Activated CD8-positive, alpha-beta T cell treated with anti-CD3 and anti-CD28 coated beads for 36 hours (primary cell): ENCODE results near the gene ZNF692. TPM values are rescaled to one million over a fixed set of nuclear protein-coding genes. Genes with fewer than 3 reads are reported as not detected.

Experiments
- ATAC-seq: fragments of 200-7000 bp; cut with Tn5 transposase; one replicate; pipeline ENCODE4 v1.10.0; 2021; ENCODE audit warnings: mild to moderate bottlenecking, moderate library complexity
- CTCF ChIA-PET: fragments of 350-600 bp; sonication (Branson Sonifier 250); formaldehyde crosslinking; loops from one replicate; lab custom pipeline; 2021; ENCODE audit warnings: antibody characterized with exemption; lab: Charles Lee
- POLR2A ChIA-PET: fragments of 350-600 bp; sonication (Branson Sonifier 250); formaldehyde crosslinking; loops from one replicate; lab custom pipeline; 2021; ENCODE audit warnings: antibody characterized with exemption; lab: Charles Lee
- DNase-seq: peaks from one replicate; pipeline ENCODE4 v3.0.0-alpha.2; 2020
- H3K27ac Mint-ChIP-seq: one replicate; pipeline ENCODE4 v1.8.0; 2021; ENCODE audit warnings: mild to moderate bottlenecking, mixed read lengths
- H3K27me3 Mint-ChIP-seq: one replicate; pipeline ENCODE4 v1.8.0; 2021; ENCODE audit warnings: mixed read lengths
- H3K36me3 Mint-ChIP-seq: one replicate; pipeline ENCODE4 v1.8.0; 2021; ENCODE audit warnings: low read depth, mixed read lengths
- H3K4me1 Mint-ChIP-seq: one replicate; pipeline ENCODE4 v1.8.0; 2021; ENCODE audit warnings: low read depth, mixed read lengths
- H3K4me3 Mint-ChIP-seq: one replicate; pipeline ENCODE4 v1.8.0; 2021; ENCODE audit warnings: mild to moderate bottlenecking, moderate library complexity, mixed read lengths
- H3K9me3 Mint-ChIP-seq: one replicate; pipeline ENCODE4 v1.8.0; 2021; ENCODE audit warnings: mixed read lengths
- intact Hi-C: fragments of 100-400 bp; cut with micrococcal nuclease; formaldehyde crosslinking; loops from one replicate; pipeline ENCODE4 v1.10.0; 2022
- total RNA-seq, 2 experiments: library from RNA; stranded (reverse); gene quantifications; one replicate each; pipeline ENCODE4 v1.2.3, GENCODE V29; 2021
- TF ChIP-seq, protein P1 (sequence below): fragments of 200-600 bp; IDR thresholded peaks from one replicate; pipeline ENCODE4 v1.8.0; 2022; ENCODE audit warnings: antibody characterized with exemption, mild to moderate bottlenecking

Gene ZNF692
- total RNA-seq, 2 experiments from 2014 or later = 80.8 to 85.6 TPM

DNA sequence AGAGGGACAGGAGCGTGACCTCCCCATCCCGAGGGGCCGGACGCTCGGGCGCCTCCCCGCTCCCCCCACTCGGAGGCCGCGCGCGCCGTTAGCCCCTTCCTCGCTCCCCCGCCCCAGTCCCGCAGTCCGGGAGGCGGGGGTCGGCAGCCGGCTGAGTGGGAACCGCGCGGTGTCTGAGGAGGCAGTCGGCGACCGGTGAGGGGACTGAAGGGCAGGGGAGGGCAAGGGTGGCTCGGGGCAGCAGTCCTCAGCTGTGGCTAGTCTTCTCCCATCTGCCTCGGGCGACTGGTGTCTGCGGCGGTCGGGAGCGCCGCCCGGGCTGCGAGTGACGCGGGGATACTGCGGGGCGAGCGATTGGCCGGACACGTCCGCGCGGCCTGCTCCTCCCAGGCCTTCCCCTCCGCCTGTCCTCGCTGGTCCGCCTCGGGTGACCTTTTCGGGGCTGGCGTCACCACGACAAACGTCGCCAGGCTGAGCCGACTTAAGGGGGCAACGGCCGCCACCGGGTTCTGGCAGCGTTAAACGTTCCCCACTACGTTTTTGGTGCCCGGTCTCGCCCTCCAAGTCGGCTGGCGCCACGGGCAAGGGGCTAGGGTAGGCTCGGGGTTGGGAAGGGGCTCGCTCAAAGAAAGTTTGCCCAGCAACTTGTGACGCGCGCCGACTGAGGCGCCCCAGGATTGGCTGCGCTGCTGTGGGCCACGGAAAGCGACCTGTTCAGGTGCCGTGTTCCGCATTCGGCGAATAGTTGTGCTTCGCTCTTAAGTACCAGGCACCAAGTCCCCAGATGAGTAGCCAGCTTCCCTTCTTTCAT is 20.3 kb downstream of the ZNF692 start:
- peak; percentile 89 for DNase-seq
- no peaks in the 10 kb centered on the region for H3K9me3 Mint-ChIP-seq
- intact Hi-C loops = loop anchor here (1.0 kb wide), 1 partner anchor 20 kb away; no protein-coding TSS in a partner anchor
- TF ChIP-seq, protein P1, sequence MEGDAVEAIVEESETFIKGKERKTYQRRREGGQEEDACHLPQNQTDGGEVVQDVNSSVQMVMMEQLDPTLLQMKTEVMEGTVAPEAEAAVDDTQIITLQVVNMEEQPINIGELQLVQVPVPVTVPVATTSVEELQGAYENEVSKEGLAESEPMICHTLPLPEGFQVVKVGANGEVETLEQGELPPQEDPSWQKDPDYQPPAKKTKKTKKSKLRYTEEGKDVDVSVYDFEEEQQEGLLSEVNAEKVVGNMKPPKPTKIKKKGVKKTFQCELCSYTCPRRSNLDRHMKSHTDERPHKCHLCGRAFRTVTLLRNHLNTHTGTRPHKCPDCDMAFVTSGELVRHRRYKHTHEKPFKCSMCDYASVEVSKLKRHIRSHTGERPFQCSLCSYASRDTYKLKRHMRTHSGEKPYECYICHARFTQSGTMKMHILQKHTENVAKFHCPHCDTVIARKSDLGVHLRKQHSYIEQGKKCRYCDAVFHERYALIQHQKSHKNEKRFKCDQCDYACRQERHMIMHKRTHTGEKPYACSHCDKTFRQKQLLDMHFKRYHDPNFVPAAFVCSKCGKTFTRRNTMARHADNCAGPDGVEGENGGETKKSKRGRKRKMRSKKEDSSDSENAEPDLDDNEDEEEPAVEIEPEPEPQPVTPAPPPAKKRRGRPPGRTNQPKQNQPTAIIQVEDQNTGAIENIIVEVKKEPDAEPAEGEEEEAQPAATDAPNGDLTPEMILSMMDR = no peak
- peaks cover 20% of the 10 kb centered on the region for H3K4me1 Mint-ChIP-seq
- H3K27ac Mint-ChIP-seq = no peak overlapping the region
- ChIA-PET CTCF (interaction anchor here (1.1 to 5.5 kb wide), 8 partner anchors 11 to 225 kb away, joined by 3 to 56 read pairs (median 4); partner anchors contain the start of genes SH3BP5L and ZNF692), POLR2A (interaction anchor here (0.8 to 5.0 kb wide), 7 partner anchors 8 to 88 kb away, joined by 3 to 45 read pairs (median 6); partner anchors contain the start of genes PGBD2, SH3BP5L and ZNF692)
- H3K4me3 Mint-ChIP-seq = no peak overlapping the region
- ATAC-seq = peak; percentile 67
- H3K27me3 Mint-ChIP-seq = no peaks in the 10 kb centered on the region
- peaks cover 11% of the 10 kb centered on the region for H3K36me3 Mint-ChIP-seq

DNA sequence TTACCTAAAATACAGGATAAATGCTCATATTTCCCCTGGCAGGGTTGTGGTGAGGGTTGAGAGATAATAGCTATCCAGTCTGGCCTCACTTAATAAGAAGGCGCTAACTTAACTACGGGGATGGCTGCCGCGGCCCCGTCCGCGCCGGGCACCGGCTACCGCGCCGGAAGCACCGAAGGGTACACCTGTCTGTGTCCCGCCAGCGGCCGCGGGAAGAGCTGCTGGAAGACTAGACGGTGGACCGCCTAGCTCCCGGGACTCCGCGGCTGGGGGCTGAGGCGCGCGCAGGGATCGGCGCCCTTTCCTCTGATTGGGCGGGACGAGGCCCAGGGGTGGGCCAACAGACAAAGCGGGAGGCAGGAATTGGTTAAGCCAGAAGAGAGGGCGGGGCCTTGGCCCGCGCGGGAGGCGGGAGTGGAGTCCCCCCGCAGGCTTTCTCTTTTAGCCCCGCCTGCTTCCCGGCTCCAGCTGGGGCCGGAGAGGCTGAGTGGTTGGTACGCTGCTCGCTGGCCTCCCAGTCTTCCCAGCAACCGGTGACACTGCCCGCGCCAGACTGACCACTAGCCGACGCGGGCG is 21.0 kb downstream of the ZNF692 start, which contains the start of gene ZNF672:
Gene ZNF672, plus strand, starts transcription at position 444 of the 576 bp plus-strand sequence. CDS start 9,051 bp downstream, outside the sequence.
- DNase-seq (peak; percentile 96), ATAC-seq (peak; percentile 88)
- ChIA-PET CTCF (interaction anchor here (0.8 to 5.5 kb wide), 5 partner anchors 10 to 224 kb away, joined by 3 to 56 read pairs (median 4); partner anchors contain the start of genes SH3BP5L and ZNF692), POLR2A (interaction anchor here (0.7 to 5.0 kb wide), 8 partner anchors 9 to 88 kb away, joined by 3 to 45 read pairs (median 4); partner anchors contain the start of genes SH3BP5L and ZNF692)
- TF ChIP-seq, protein P1 = no peak
- intact Hi-C loops = no loop called here
- Mint-ChIP-seq H3K36me3 (peaks cover 11% of the 10 kb centered on the region), H3K9me3 (no peaks in the 10 kb centered on the region), H3K4me3 (no peak within 1 kb of the TSS), H3K27me3 (peaks cover 2% of the 10 kb centered on the region), H3K4me1 (peaks cover 20% of the 10 kb centered on the region), H3K27ac (no peak within 1 kb of the TSS)

DNA sequence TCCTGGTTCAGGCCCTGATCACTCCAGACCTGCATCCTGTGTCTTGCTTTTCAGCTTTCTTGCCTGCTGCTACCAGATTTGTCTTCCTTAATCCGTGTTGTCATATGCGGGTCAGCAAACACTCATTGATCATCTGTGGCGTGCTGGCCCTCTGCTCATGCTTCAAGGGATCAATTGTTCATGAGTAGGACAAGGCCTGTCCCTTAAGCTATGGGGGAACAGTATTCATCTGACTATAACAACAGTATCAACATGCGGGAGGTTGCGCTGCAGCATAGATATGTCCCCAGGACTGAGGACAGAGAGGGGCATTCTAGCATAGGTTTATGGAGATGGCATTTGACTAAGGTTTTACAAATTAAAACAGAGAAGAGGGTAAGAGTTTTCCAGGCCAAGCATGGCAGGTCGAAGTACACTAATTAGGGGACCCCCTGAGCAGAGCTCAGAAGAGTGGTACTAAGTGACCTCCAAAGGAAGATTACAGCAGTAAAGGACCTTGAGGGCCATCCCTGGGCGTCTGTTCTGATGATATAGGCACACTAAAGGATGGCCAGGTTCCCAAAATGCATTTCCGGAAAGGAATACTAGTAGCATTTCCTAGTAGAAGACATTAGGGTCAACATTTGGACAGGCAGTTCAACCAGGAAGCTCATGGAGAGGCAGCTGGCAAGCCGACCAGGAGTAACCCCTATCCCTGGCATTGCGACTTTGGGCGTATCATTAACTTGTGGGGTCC is 21.7 kb downstream of the ZNF692 start:
- no peak for ATAC-seq
- no peak for DNase-seq
- no peak overlapping the region for H3K4me3 Mint-ChIP-seq
- H3K36me3 Mint-ChIP-seq = peaks cover 11% of the 10 kb centered on the region
- H3K27me3 Mint-ChIP-seq = peaks cover 2% of the 10 kb centered on the region
- H3K9me3 Mint-ChIP-seq = no peaks in the 10 kb centered on the region
- TF ChIP-seq, protein P1 = no peak
- no peak overlapping the region for H3K27ac Mint-ChIP-seq
- ChIA-PET CTCF (interaction anchor here (0.8 to 5.5 kb wide), 5 partner anchors 9 to 224 kb away, joined by 3 to 56 read pairs (median 4); partner anchors contain the start of genes SH3BP5L and ZNF692), POLR2A (interaction anchor here (0.7 to 5.0 kb wide), 7 partner anchors 10 to 89 kb away, joined by 3 to 45 read pairs (median 5); partner anchors contain the start of genes SH3BP5L and ZNF692)
- H3K4me1 Mint-ChIP-seq = peaks cover 20% of the 10 kb centered on the region
- intact Hi-C loops = no loop called here

DNA sequence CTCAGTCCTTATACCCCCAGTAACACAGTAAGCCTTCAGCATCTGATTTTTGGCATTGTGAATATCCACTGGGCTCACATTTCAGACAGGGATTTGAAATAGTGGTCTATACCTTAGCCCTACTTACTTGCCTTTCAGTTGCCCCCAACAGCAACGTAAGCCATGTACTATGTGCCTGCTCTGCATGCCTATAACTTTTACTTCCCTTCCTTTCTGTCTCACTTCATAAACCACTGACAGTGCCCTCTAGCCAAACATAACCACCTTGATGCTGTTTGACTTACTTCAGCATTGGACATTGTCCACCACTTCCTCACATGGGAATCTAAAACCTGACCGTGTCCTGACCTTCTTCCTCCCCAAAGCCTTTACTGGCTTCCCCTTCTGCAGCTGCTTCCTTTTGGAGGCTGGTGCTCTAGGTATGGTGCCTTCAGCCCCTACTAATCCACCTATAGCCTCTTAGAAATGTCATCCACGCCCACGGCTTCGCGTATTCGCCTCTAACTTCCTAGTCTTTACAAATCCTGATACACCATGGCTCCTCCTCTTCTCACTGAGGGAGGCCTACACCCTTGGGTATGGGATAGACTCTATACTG is 24.4 kb downstream of the ZNF692 start:
- ATAC-seq (no peak), DNase-seq (peak; percentile 59)
- no peaks in the 10 kb centered on the region for H3K9me3 Mint-ChIP-seq
- H3K27ac Mint-ChIP-seq = no peak overlapping the region
- TF ChIP-seq, protein P1 = no peak
- POLR2A ChIA-PET = interaction anchor here (1.1 to 1.6 kb wide), 2 partner anchors 20 to 33 kb away, joined by 4 to 5 read pairs; no protein-coding TSS in a partner anchor
- CTCF ChIA-PET = no interaction called here
- H3K27me3 Mint-ChIP-seq = peaks cover 2% of the 10 kb centered on the region
- intact Hi-C loops = no loop called here
- peaks cover 3% of the 10 kb centered on the region for H3K4me1 Mint-ChIP-seq
- peaks cover 4% of the 10 kb centered on the region for H3K36me3 Mint-ChIP-seq
- no peak overlapping the region for H3K4me3 Mint-ChIP-seq
